HG03575 (cell line): Measurements from ENCODE around the gene COG7.
"Not testable (repeated sequence)": the region's sequence is repeated elsewhere in the genome, so short reads cannot be mapped to it uniquely, and the experiment has no call there.

Experiments
- ATAC-seq: cut with Tn5 transposase; IDR thresholded peaks from one replicate; pipeline ENCODE4 v1.9.1; 2021; ENCODE audit not compliant: unreplicated experiment, insufficient number of reproducible peaks, low FRiP score; ENCODE audit errors: extremely low read depth

The COG7 gene

DNA sequence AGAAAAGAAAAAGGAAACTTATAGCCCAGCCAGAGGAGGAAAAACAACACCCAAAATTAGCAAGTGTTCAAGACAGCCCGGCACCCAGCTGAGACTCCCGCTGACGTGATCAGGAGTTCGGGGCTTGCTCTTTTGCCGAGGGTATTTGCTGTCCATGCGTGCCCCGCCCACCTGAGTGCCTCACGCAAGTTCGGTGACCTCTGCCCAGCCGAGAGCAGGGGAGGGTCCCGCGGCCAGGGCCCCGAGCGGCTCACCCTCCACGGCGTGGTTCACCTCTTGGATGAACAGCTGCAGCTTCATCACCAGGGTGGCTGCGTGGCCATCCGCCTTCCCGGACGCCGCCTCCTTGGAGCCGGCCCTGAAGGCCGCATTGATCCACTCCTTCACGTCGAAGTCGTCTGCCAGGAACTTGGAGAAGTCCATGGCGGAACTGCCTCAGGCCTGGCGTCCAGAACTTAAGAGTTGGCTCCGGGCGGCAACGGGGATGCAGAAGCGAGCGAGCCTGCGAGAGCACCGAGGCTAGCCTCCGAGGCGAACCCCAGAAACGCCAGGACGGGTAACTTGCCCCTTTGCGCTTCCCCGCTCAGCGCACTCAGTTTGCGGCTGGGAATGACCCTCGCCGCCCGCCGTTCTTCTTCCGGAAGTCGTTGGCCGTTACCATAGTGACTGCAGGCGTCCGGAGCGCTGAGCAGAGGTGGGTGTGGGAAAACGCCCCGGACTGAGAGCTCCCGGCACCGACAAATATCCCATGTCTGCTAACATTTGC is at the start of gene COG7:
Gene COG7 (minus strand): TSS at position 618 of the 766 bp plus-strand sequence. CDS start 195 bp downstream, at position 423.
- ATAC-seq = no peak

DNA sequence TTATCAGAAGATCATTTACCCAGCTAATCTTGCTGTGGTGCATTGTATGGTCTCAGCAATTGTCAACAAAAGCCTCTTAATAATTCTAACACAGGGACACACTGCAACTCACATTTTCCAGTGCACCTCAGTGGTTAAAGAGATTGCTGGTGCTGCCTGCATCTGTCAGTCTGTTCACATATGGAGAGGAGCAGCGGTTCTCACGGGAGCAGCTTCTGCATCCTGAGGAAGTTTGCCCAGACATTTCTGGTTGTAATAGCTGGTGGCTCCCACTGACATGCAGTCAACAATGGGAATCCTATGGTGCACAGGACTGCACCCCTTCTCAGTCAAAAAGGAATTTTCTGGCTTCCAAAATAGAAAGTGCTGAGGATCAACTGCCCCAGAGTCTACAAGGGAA is 49.5 kb upstream of the COG7 start:
- no peak for ATAC-seq

DNA sequence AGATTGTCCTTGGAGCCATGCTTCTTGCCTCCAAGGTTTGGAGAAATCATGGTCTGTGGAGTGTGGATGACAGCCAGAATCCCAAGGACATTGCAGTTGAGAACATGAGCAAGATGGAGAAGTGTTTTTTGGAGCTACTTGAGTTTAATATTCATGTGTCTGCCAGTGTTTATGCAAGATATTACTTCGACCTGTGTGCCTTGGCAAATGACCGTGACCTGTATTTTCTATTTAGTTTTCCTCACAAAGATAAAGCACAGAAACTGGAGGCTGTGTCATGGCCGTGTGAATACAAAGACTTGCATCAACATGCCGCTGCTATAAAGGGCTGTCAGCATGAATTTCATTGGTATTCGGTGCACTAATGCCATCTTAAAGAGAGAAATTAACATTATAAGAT is 48.3 kb upstream of the COG7 start:
- no peak for ATAC-seq

DNA sequence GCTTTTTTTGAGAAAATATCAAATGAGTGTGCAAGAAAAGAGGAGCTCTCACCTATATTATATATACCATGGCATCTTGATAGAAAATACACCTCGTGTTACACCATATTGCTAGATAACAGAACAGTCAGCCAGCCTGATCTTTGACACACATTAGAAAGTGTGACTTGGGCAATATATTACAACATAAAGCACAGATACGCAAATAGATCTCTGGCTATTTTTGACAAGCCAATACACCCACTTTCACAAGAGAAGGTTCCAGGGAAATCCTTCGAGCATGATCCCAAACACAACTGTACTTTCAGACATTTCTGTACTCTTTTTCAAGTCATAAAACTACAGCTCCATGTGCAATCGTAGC is 47.9 kb upstream of the COG7 start:
- no peak for ATAC-seq

DNA sequence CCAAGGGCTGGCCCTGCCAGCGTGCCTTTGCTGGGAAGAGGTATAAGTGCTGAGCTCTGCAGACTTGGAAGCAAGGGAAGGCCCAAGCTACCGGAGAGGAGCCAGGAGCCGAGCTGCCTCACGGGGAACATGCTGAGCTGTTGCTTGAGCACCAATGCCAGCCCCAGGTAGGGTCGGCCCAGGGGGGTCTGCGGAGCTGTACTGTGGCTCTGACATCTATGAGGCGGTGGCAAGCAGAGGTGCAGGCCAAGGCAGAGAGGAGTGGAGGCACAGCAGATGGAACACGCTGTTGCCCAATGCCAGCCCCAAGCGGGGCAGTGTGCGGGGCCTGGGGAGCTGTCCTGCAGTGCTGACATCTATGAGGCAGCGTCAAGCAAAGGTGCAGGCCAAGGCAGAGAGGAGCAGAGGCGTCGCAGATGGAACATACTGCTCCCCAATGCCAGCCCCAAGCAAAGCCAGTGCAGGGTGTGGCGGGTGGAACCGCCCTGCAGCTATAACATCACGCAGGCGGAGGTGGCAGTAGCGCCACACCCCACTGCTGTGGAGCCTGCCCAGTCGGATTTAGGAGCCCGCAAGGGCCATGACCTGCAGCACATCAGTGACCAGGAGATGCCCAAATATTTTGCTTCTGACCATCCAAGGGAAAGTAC is 47.3 kb upstream of the COG7 start:
- ATAC-seq = no peak

DNA sequence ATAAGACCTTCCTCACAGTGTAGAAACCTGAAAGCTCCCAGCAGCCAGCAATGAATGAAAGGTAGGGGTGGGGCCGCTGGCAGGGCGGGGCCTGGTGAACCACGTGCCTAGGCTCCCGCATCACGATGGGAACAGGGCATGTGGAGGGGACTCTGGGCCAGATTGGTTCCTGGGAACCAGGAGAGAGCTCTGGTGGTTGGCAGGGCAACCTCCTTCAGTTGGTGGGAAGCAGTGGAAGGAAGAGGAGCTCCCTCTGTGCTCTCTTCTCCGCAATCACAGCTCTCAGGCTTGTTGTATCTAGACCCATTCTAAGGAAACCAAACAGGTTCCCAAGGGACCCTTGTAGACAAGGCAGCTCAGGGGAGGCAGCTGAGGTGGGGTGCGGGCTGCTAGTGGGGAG is 46.8 kb upstream of the COG7 start:
- no peak for ATAC-seq

DNA sequence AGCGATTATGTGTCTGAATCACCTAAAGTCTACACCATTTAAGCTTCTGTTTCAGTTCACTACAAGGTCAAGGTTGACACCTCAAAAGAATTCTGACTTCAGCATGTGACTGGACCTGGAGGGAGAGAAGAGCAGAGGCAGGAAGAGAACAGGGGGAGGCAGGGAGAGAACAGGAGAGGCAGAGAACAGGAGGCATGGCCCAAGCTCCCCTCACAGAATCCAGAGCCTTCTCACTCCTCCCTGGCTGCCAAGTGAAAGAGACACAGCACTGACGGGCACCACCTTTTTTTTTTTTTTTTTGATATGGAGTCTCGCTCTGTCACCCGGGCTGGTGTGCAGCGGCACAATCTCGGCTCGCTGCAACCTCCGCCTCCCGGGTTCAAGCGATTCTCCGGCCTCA is 45.9 kb upstream of the COG7 start:
- ATAC-seq = no peak

DNA sequence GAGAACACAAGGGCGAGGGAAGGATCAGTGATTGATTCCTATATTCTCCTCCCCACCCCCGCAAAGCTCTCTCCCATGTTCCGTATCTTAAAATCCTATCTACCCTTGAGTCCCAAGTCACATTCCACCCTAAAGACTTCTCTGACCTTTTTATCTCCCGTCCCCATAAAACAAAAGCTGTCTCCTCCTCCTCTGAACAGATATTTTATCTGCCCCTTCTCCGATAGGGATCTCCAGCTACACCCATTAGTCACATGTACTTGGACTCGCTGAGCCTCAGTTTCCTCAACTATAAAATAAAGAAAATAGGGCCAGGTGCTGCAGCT is 44.5 kb upstream of the COG7 start:
- ATAC-seq = no peak

DNA sequence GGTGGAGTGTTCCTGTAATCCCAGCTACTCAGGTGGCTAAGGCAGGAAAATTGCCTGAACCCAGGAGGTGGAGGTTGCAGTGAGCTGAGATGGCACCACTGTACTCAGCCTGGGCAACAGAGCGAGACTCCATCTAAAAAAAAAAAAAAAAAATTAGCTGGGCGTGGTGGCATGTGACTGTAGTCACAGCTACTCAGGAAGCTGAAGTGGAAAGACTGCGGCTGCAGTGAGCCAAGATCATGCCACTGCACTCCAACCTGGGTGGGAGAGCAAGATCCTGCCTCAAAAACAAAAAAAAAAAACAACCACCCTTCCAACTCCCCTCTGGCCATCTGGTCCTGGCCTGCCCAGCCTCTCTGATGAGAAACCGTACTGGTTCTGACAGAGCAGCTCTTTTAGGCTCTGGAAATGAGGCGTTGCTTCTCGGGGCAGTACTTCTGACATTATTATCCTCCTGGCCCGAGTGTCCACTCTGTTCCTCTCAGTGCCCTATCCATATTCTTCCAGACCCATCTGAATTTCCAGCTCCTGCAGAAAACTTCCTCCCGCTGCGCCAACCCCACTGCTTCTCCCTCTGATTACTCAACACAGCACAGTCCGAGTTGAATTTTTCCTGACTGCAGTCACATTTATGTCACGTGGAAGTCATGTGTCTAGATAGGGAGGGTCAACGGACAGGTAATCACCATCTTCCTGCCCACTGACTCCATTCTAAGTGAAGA is 44.0 kb upstream of the COG7 start:
- ATAC-seq = no peak

DNA sequence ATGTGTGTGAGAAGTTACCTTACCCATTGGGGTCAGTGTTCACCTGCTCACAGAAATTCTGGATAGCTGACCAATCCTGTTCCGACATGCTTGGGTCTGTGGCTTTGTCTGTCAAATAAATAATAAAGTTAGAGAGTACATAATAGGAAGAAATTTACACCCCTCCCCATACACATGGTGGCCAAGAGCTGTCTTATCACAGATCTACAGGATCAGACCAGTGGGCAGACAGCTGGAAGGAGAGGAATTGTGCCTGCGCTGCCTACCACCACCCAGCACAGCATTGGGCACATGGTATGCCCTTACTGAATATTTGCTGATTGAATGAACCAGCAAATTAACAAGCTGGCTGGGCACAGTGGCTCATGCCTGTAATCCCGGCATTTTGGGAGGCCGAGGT is 42.7 kb upstream of the COG7 start:
- ATAC-seq = no peak

DNA sequence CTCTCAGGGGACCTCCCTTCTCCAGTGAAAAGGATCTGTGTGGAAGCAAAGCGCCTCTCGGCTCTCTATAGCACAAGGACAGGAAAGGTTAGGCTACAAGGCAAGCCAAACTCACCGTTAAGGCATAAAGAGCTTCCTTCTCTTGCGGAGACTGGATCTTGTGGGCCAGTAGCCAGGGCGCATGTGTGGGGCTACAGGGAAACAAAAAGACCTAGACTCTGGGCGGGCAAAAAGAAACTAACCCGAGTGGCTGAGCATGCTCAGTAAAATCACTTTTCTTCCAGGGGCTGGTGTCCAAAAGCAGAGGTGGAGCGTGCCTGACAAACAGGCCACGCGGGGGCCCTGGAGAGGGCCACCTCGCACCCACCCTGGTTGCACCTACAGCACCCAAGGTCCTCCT is 41.2 kb upstream of the COG7 start:
- no peak for ATAC-seq

DNA sequence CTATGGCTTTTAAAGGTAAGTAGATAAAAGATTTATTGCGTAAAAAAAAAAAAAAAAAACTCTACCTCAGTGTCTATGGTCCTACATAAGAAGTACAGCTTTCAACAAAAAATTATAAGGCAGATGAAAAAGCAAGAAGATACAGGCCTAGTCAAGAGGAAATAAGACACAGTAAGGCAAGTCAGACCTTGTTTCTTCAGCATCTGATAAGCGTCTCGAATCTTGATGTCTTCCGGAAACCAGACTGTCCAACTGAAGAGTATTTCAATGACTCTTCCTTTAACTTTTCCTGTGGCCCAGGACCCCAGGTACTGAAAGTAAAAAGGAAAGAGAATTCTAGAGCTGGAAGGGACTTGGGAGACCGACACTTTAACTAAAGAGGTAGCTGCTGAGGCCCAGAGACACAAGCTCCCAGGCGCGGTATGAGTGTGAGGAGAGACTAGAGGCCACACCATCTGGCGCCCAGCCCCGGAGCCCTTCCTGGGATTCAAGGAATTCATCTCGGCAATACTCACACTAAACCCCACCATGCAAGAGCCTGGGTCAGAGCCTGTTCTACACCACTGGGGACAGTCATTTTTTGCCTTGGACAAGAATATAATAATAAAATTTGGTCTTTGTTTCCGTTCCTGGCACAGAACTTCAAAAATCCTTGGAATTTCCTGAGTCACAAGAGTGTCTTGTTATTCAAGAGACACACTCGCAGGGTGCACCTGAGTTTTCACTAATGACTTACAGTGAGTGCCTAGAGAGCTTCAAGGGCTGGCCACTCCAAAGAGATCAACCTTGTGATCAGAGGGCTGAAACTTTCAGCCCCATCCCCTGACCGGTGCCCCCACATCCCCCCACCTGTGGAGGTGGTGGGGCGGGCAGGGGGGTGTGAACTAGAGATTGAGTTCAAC is 38.8 kb upstream of the COG7 start:
- no peak for ATAC-seq

DNA sequence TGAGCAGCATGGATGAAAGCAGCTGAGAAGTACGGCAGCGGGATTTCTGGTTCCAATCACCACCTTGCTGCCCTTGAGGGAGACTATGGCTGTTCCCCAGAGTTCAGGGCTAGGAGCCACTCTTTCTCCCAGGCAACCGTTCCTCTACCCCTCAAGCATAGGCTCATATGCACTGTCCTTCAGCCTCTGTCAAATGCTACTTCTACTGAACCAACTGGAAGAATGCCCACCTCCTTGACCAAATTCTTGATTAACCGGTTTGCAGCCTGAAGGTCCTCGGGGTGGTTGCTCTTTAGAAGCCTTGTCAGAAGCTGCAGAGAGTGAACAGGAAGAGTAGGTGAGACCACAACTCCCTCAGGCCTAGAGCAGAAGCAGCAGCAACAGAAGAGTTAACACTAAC is 33.5 kb upstream of the COG7 start:
- ATAC-seq = no peak

DNA sequence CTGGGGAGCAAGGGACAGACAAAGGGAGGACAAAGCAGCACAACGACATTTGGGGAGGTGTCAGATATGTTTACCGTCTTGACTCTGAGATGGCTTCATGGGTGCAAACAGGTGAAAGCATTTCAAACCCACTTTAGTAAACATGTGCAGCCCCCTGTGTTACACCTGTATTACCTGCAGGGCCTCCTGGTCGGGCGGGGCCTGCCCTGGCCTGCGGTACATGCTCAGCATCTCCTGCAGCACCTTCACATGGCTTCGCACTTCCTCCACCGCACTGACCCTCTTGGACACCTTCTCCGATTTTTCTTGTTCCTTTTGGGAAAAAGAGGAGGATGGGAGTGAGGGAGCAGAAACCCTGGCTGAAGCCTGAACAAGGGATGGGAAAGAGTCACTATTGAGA is 32.9 kb upstream of the COG7 start:
- no peak for ATAC-seq

DNA sequence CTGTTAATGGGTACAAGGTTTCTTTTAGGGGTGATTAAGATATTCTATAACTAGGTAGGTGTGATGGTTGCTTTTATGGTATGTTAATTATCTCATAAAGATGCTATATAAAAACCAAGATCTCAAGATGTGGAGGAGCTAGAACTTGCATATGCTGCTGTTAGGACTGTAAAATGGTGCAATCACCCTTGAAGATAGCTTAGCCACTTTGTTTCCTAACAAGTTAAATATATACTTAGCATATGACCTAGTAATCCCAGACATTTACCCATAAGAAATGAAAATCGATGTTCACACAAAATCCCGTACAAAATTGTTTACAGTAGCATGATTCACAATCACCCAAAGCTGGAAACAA is 32.2 kb upstream of the COG7 start:
- ATAC-seq = no peak

DNA sequence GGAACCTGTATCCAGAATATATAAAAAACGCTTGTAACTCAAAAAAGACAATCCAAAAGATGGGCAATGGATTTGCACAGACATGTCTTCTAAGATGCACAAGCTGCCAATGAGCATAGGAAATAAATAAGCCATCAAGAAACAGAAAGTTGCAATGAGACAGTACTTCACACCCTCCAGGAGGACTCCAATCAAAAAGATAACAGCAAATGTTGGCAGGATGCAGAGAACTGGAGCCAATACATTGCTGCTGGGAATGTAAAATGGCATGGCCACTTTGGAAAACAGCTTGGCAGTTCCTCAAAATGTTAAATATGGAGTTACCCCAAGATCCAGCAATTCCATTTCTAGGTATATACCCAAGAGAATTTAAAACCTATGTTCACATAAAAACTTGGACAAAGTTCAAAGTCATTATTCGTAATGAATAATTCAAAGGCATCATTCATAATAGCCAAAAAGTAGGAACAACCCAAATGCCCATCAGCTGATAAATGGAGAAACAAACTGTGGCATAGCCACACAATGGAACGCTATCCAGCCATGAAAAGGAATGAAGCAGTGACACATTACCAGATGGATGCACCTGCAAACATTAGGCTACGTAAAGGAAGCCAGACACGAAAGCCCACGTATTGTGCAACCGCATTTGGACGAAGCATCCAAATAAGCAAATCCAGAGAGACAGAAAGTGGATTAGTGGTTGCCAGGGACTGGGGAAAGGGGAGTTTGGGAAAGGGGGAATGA is 31.7 kb upstream of the COG7 start:
- ATAC-seq = no peak

DNA sequence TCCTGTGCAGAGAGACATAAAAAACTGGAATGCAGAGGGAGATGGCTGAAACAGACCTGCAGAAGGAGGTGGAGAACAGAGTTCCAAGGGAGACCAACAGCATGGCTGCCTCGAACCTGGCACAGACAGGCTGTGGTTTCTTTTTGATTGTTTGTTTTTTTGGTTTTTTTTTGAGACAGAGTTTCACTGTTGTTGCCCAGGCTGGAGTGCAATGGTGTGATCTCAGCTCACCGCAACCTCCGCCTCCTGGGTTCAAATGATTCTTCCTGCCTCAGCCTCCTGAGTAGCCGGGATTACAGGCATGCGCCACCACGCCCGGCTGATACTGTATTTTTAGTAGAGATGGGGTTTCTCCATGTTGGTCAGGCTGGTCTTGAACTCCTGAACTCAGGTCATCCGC is 30.5 kb upstream of the COG7 start:
- ATAC-seq = not testable (repeated sequence)

DNA sequence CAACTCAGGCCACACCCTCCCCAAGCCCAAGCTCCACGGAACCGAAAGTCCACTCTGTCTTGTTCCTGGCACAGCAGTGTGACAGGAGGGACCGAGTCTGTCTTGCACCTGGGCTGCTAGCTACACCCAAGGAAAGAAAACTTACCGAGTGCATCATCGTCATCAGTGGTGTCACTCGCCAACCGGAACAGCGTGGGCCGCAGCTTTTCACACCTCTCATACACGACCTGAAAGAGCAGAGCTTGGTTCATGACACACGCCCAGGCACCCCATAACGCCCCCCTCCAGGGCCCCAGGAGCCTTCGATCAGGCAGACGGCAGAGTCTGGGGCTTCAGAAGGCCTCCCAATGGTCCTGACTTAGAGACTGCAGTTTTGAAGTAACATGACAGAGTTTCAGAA is 29.8 kb upstream of the COG7 start:
- ATAC-seq = no peak

DNA sequence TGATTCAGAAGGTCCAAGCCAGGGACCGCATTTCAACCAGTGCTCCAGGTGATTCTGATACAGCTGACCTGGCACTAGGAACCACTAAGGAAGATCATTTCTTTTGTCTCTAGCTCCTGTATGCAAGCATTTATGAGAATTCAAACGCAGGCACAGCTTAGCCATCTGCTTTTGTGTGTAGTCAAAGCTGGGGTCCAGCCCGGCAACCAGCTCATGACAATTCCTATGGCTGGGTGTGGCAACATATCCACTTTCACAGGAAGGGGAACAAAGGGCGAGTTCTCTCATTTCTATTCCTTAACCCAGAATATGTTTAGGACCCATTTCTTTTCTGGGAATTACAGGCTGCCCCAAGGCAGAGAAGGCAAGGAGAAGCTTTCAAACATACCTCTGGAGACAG is 27.3 kb upstream of the COG7 start:
- ATAC-seq = no peak
